ENCODE measurements around the gene SPAG16.

SPAG16 gene

GRCh38 chr2:213703406-213704098 lies 419.3 kb downstream of the SPAG16 start:
- TF ChIP-seq POLR2AphosphoS5 (IDR thresholded peaks at IDR 0.05; ENCODE audit: low read depth, low read length) (no peak), TAF1 (IDR thresholded peaks at IDR 0.05; ENCODE audit: borderline replicate concordance, insufficient read depth, low read length) (no peak)

GRCh38 chr2:213710164-213710563 lies 425.9 kb downstream of the SPAG16 start:
- no peak for TF ChIP-seq TAF1 (IDR thresholded peaks at IDR 0.05; ENCODE audit: borderline replicate concordance, insufficient read depth, low read length)
- no peak for TF ChIP-seq SIN3A (IDR thresholded peaks at IDR 0.05; ENCODE audit: borderline replicate concordance, insufficient read depth, low read length)
- no peak for TF ChIP-seq REST (IDR thresholded peaks at IDR 0.05; ENCODE audit: insufficient read depth in 1 of 2, low read depth in 2 of 2, low read length in 2 of 2)
- TF ChIP-seq POLR2AphosphoS5 (IDR thresholded peaks at IDR 0.05; ENCODE audit: low read depth, low read length), result no peak
- no peak for TF ChIP-seq FOXP2 (optimal IDR thresholded peaks at IDR 0.05; ENCODE audit: borderline replicate concordance, extremely low read depth, extremely low read length, insufficient read depth)

- TF ChIP-seq SIN3A (IDR thresholded peaks at IDR 0.05; ENCODE audit: borderline replicate concordance, insufficient read depth, low read length), result no peak
- no peak for TF ChIP-seq TAF1 (IDR thresholded peaks at IDR 0.05; ENCODE audit: borderline replicate concordance, insufficient read depth, low read length)
- no peak for TF ChIP-seq REST (IDR thresholded peaks at IDR 0.05; ENCODE audit: insufficient read depth in 1 of 2, low read depth in 2 of 2, low read length in 2 of 2)
- TF ChIP-seq FOXP2 (optimal IDR thresholded peaks at IDR 0.05; ENCODE audit: borderline replicate concordance, extremely low read depth, extremely low read length, insufficient read depth), result no peak
- no peak for TF ChIP-seq POLR2AphosphoS5 (IDR thresholded peaks at IDR 0.05; ENCODE audit: low read depth, low read length)
These were observed 438.3 kb downstream of the SPAG16 start for GRCh38 chr2:213722565-213722964.

GRCh38 chr2:213723041-213723560 lies 438.8 kb downstream of the SPAG16 start:
- TF ChIP-seq SIN3A (IDR thresholded peaks at IDR 0.05; ENCODE audit: borderline replicate concordance, insufficient read depth, low read length) (no peak), POLR2AphosphoS5 (IDR thresholded peaks at IDR 0.05; ENCODE audit: low read depth, low read length) (no peak), FOXP2 (optimal IDR thresholded peaks at IDR 0.05; ENCODE audit: borderline replicate concordance, extremely low read depth, extremely low read length, insufficient read depth) (no peak), REST (IDR thresholded peaks at IDR 0.05; ENCODE audit: insufficient read depth in 1 of 2, low read depth in 2 of 2, low read length in 2 of 2) (no peak), TAF1 (IDR thresholded peaks at IDR 0.05; ENCODE audit: borderline replicate concordance, insufficient read depth, low read length) (no peak)

GRCh38 chr2:213723707-213724106 lies 439.4 kb downstream of the SPAG16 start:
- TF ChIP-seq FOXP2 (optimal IDR thresholded peaks at IDR 0.05; ENCODE audit: borderline replicate concordance, extremely low read depth, extremely low read length, insufficient read depth) (no peak), REST (IDR thresholded peaks at IDR 0.05; ENCODE audit: insufficient read depth in 1 of 2, low read depth in 2 of 2, low read length in 2 of 2) (no peak), POLR2AphosphoS5 (IDR thresholded peaks at IDR 0.05; ENCODE audit: low read depth, low read length) (no peak), SIN3A (IDR thresholded peaks at IDR 0.05; ENCODE audit: borderline replicate concordance, insufficient read depth, low read length) (no peak), TAF1 (IDR thresholded peaks at IDR 0.05; ENCODE audit: borderline replicate concordance, insufficient read depth, low read length) (no peak)
